Measurements from ENCODE around the gene TMEM117. TPM values are rescaled to one million over a fixed set of nuclear protein-coding genes. Genes with fewer than 3 reads are reported as not detected.

Gene TMEM117
- total and polyA plus RNA-seq, 12 donors, result 4.0 to 8.5 (median 7.1) TPM

DNA sequence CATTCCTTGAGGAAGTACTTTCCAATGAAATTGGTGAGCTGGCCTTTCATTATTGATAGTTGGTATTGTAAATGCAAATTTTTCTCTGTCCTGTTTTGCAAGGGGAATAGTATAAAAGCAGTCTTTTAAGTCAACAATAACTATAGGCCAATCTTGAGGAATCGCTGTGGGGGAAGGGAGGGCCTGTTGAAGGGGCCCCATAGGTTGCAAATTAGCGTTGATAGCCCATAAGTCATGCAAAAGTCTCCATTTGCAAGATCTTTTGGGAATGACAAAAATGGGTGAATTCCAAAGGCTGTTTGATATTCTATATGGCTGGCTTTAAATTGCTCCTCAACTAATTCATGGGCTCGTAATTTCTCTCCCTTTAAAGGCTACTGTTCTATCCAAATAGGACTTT, 143.6 kb downstream of the TMEM117 start:
- Histone ChIP-seq H3K36me3 (no peaks in the 10 kb centered on the region), H3K4me3 (no peak overlapping the region), H3K4me1 (peaks cover 0 to 17% (median 4%) of the 10 kb centered on the region in 9 donors), H3K27me3 (no peaks in the 10 kb centered on the region), H3K27ac (no peak overlapping the region), H3K9me3 (peaks cover 0 to 14% (median 0%) of the 10 kb centered on the region in 11 donors)
- intact Hi-C loops (cut with DNase I), result no loop called here
- no peak for TF ChIP-seq CTCF (IDR thresholded peaks at IDR 0.05)
- 79 to 95% methylated on average over 3 of the region's 3 CpGs for WGBS, 2 donors
- ATAC-seq (no peak), DNase-seq (no peak)

- ATAC-seq, result no peak
- Histone ChIP-seq H3K36me3 (no peaks in the 10 kb centered on the region), H3K27ac (no peak overlapping the region), H3K27me3 (no peaks in the 10 kb centered on the region), H3K4me1 (peaks cover 0 to 5% (median 0%) of the 10 kb centered on the region in 9 donors), H3K9me3 (peaks cover 0 to 14% (median 0%) of the 10 kb centered on the region in 11 donors), H3K4me3 (no peak overlapping the region)
- intact Hi-C loops (cut with DNase I), result no loop called here
- DNase-seq, result no peak
- WGBS, 2 donors, result 97% methylated on average over 6 of the region's 6 CpGs
- TF ChIP-seq CTCF (IDR thresholded peaks at IDR 0.05), result no peak
Observed at GRCh38 chr12:43980627-43981191, 144.8 kb downstream of the TMEM117 start.

DNA sequence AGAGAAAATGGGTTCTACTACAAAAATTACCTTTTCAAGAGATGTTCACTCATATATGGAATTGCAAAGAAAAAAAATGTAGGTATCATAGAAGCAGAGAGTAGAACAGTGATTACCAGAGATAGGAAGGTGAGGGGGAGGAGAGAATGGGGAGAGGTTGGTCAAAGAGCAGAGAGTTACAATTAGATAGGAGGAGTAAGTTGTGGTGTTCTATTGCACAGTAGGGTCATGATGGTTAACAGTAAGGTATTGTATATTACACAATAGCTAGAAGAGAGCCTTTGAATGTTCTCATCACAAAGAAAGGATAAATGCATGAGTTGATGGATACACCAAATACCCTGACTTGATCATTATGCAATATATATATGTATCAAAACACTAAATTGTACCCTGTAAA, 145.8 kb downstream of the TMEM117 start:
- Histone ChIP-seq H3K4me3 (no peak overlapping the region), H3K9me3 (peaks cover 0 to 14% (median 0%) of the 10 kb centered on the region in 11 donors), H3K27me3 (no peaks in the 10 kb centered on the region), H3K4me1 (no peaks in the 10 kb centered on the region), H3K27ac (no peak overlapping the region), H3K36me3 (no peaks in the 10 kb centered on the region)
- no peak for TF ChIP-seq CTCF (IDR thresholded peaks at IDR 0.05)
- intact Hi-C loops (cut with DNase I), result no loop called here
- no peak for ATAC-seq
- no peak for DNase-seq

DNA sequence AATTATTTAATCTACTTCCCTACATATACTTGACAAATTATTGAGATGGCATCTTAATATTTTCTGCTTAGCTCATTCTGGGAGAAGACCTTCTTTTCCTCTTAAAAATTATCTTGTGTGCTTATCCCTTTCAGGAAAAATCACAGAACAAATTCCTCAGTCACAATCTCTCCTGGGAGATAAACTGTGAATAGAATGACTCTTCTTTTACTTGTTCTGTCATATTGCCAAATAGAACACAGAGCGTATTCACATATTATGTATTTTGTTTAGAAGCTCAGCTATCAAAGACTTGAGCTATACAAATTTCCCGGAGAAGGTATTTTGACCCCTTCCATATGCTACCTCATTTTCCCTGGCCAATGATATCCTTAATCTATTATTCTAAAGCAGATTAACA, 146.7 kb downstream of the TMEM117 start:
- Histone ChIP-seq H3K4me3 (no peak overlapping the region), H3K27ac (no peak overlapping the region), H3K9me3 (peaks cover 0 to 14% (median 0%) of the 10 kb centered on the region in 11 donors), H3K4me1 (no peaks in the 10 kb centered on the region), H3K36me3 (no peaks in the 10 kb centered on the region), H3K27me3 (no peaks in the 10 kb centered on the region)
- intact Hi-C loops (cut with DNase I), result no loop called here
- ATAC-seq (no peak), DNase-seq (no peak)
- TF ChIP-seq CTCF (IDR thresholded peaks at IDR 0.05), result no peak
- WGBS, 2 donors, result 63 to 66% methylated on average over 2 of the region's 2 CpGs

All from heart right ventricle (tissue), 16 donors.